Gastrocnemius medialis (tissue), 4 donors: ENCODE results near the gene ASXL1. TPM values are rescaled to one million over a fixed set of nuclear protein-coding genes. Genes with fewer than 3 reads are reported as not detected.
"Not testable (repeated sequence)": the region's sequence is repeated elsewhere in the genome, so short reads cannot be mapped to it uniquely, and the experiment has no call there.

Source experiments
- ATAC-seq, 2 donors: fragments of 150-250 bp; one replicate each; pipeline ENCODE4 v1.9.1; 2016
- DNase-seq, 2 donors: peaks; one replicate each; pipeline ENCODE4 v3.0.0-alpha.2; 2019
- H3K27ac ChIP-seq, 4 donors: fragments of 200-600 bp; sonication (generic); 1 replicate in 1 of 4; 2 replicates in 3 of 4; pipeline ENCODE4 v1.5.1; 2016 to 2018; ENCODE audit warnings: mild to moderate bottlenecking in 2 of 4, moderate library complexity in 1 of 4
- H3K27me3 ChIP-seq, 3 donors: fragments of 200-600 bp; sonication (generic) in 2 of 3; 1 replicate in 1 of 3; 2 replicates in 2 of 3; pipeline versions ENCODE4 v1.5.1 to v1.6.0; 2016 to 2019; ENCODE audit warnings: mild to moderate bottlenecking in 1 of 3, moderate library complexity in 1 of 3
- H3K36me3 ChIP-seq, 2 donors: fragments of 200-600 bp; sonication (generic) in 1 of 2; one replicate each; pipeline ENCODE4 v1.5.1; 2017 to 2018
- H3K4me1 ChIP-seq, 2 donors: fragments of 200-600 bp; sonication (generic) in 1 of 2; one replicate each; pipeline ENCODE4 v1.5.1; 2016 to 2017; ENCODE audit warnings: mild to moderate bottlenecking in 2 of 2
- H3K4me3 ChIP-seq, 4 donors: fragments of 200-600 bp; sonication (generic) in 3 of 4; 1 replicate in 1 of 4; 2 replicates in 3 of 4; pipeline ENCODE4 v1.5.1; 2016 to 2019; ENCODE audit warnings: mild to moderate bottlenecking in 2 of 4
- H3K9me3 ChIP-seq, 3 donors: fragments of 200-600 bp; sonication (generic) in 2 of 3; 1 replicate in 1 of 3; 2 replicates in 2 of 3; pipeline ENCODE4 v1.5.1; 2016 to 2019
- CTCF ChIP-seq, 5 experiments: fragments of 450-650 bp in 3 of 5; fragments of 200-600 bp in 2 of 5; sonication (generic) in 2 of 5; IDR thresholded peaks in 4 of 5; conservative IDR thresholded peaks in 1 of 5; 1 replicate in 4 of 5; 2 replicates in 1 of 5; pipeline ENCODE4 v1.5.1; 2016 to 2019; ENCODE audit warnings: antibody characterized with exemption in 5 of 5, mild to moderate bottlenecking in 3 of 5, moderate library complexity in 3 of 5
- POLR2A ChIP-seq, 2 donors: fragments of 450-650 bp; IDR thresholded peaks; one replicate each; pipeline ENCODE4 v1.6.1; 2017; ENCODE audit warnings: antibody characterized with exemption in 2 of 2, mild to moderate bottlenecking in 2 of 2, moderate library complexity in 2 of 2
- in situ Hi-C, 4 donors: fragments of 200-750 bp; cut with MboI; loops; one replicate each; pipeline versions ENCODE4 v1.15.0 to v1.8.0; 2017; ENCODE audit warnings: low sequenced_read_pairs in 4 of 4
- intact Hi-C: fragments of 100-400 bp; cut with DNase I; formaldehyde crosslinking; loops from one replicate; pipeline ENCODE4 v1.15.1; 2023; ENCODE audit warnings: low total_unique reads
- total RNA-seq, 4 donors: library from RNA; depleted of rRNA; stranded (reverse); fragments of >200 nt; gene quantifications; one replicate each; pipeline versions ENCODE4 v1.1.0 to v1.2.3, GENCODE V29; 2016

Gene ASXL1
- total RNA-seq, 4 donors from 2014 or later, result 21.8 to 36.6 (median 28.4) TPM

GRCh38 chr20:32382102-32382950, 24.2 kb downstream of the ASXL1 start:
- Histone ChIP-seq H3K36me3 (no peaks in the 10 kb centered on the region), H3K9me3 (no peaks in the 10 kb centered on the region), H3K4me3 (no peak overlapping the region), H3K27me3 (no peaks in the 10 kb centered on the region), H3K27ac (no peak overlapping the region), H3K4me1 (peaks cover 21 to 27% of the 10 kb centered on the region in 2 donors)
- in situ Hi-C loops, result no loop called here
- intact Hi-C loops, result no loop called here
- no peak for ATAC-seq
- DNase-seq, result no peak
- TF ChIP-seq POLR2A (IDR thresholded peaks at IDR 0.05) (no peak), CTCF (IDR thresholded peaks at IDR 0.05 in 4 of 5, conservative IDR thresholded peaks at IDR 0.05 in 1 of 5) (no peak)

DNA sequence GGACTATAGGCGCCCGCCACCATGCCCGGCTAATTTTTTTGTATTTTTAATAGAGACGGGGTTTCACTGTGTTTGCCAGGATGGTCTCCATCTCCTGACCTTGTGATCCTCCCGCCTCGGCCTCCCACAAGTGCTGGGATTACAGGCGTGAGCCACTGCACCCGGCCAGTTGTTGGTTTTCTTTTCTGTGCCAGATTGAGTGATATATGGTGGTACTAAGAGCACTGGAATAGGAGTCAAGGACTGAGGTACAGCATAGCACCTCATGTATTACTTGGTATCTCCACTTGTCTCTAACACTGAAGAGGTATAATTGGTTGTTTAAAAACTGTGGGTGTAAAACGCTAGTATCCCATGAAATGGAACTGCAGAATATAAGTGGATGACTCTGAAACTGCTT, 25.3 kb downstream of the ASXL1 start:
- H3K27me3 ChIP-seq, H3K27ac ChIP-seq, intact Hi-C loops, H3K4me3 ChIP-seq, DNase-seq, ATAC-seq, H3K9me3 ChIP-seq, in situ Hi-C loops, H3K36me3 ChIP-seq: not testable (repeated sequence)
- H3K4me1 ChIP-seq, result peaks cover 21% of the 10 kb centered on the region in 2 donors

GRCh38 chr20:32385541-32385940, 27.4 kb downstream of the ASXL1 start:
- intact Hi-C loops (no loop called here), in situ Hi-C loops (no loop called here)
- ATAC-seq (no peak), DNase-seq (no peak)
- Histone ChIP-seq H3K27ac (peak overlapping the region in 1 of 4 donors; percentile 30), H3K27me3 (no peaks in the 10 kb centered on the region), H3K4me3 (peak overlapping the region in 2 of 4 donors; percentile 27 to 33), H3K4me1 (peaks cover 20 to 21% of the 10 kb centered on the region in 2 donors), H3K9me3 (no peaks in the 10 kb centered on the region), H3K36me3 (no peaks in the 10 kb centered on the region)
- TF ChIP-seq CTCF (IDR thresholded peaks at IDR 0.05 in 4 of 5, conservative IDR thresholded peaks at IDR 0.05 in 1 of 5) (no peak), POLR2A (IDR thresholded peaks at IDR 0.05) (no peak)

DNA sequence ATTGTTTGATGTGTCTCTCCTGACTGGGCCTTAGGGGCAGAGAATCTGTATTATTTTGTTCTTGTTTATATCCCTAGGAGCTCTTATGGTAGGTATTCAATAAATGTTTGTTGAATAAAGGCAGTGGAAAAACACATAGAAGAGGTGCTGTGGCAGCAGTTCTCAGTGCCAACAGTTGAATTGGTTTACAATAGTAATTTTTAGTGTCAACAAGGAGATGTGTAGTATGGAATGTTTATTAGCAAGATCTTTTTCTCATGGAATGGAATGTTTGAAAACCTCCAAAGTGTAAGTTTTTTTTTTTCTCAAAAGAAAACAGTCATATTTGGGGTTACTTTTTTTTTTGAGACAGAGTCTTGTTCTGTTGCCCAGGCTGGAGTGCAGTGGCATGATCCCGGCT, 28.0 kb downstream of the ASXL1 start:
- Histone ChIP-seq H3K27me3 (no peaks in the 10 kb centered on the region), H3K27ac (no peak overlapping the region), H3K4me1 (peaks cover 20 to 21% of the 10 kb centered on the region in 2 donors), H3K9me3 (no peaks in the 10 kb centered on the region), H3K4me3 (no peak overlapping the region), H3K36me3 (peaks cover 0 to 5% of the 10 kb centered on the region in 2 donors)
- in situ Hi-C loops, result no loop called here
- intact Hi-C loops, result no loop called here
- no peak for TF ChIP-seq CTCF (IDR thresholded peaks at IDR 0.05 in 4 of 5, conservative IDR thresholded peaks at IDR 0.05 in 1 of 5)
- TF ChIP-seq POLR2A (IDR thresholded peaks at IDR 0.05), result no peak
- DNase-seq (no peak), ATAC-seq (no peak)

GRCh38 chr20:32387252-32387651, 29.1 kb downstream of the ASXL1 start:
- Histone ChIP-seq H3K36me3 (peaks cover 0 to 11% of the 10 kb centered on the region in 2 donors), H3K4me1 (peaks cover 20 to 21% of the 10 kb centered on the region in 2 donors), H3K27me3 (no peaks in the 10 kb centered on the region), H3K9me3 (no peaks in the 10 kb centered on the region), H3K4me3 (no peak overlapping the region), H3K27ac (no peak overlapping the region)
- intact Hi-C loops (no loop called here), in situ Hi-C loops (no loop called here)
- no peak for ATAC-seq
- no peak for TF ChIP-seq CTCF (IDR thresholded peaks at IDR 0.05 in 4 of 5, conservative IDR thresholded peaks at IDR 0.05 in 1 of 5)
- no peak for TF ChIP-seq POLR2A (IDR thresholded peaks at IDR 0.05)
- no peak for DNase-seq
